PFSK-1 (cell line): ENCODE measurements around the gene NTM.

Experiments used
- POLR2AphosphoS5 ChIP-seq: IDR thresholded peaks from 2 replicates; pipeline ENCODE4 v1.6.1; 2012; ENCODE audit warnings: low read depth, mild to moderate bottlenecking, control low read depth, low read length, moderate library complexity
- REST ChIP-seq, 2 experiments: IDR thresholded peaks; 2 replicates each; pipeline versions ENCODE4 v1.6.1 to v1.8.0; 2011 to 2012; ENCODE audit warnings: low read depth in 2 of 2, low read length in 2 of 2, control low read depth in 1 of 2, inconsistent platforms in 1 of 2, mild to moderate bottlenecking in 1 of 2, moderate library complexity in 1 of 2; ENCODE audit not compliant: insufficient read depth in 1 of 2
- SIN3A ChIP-seq: IDR thresholded peaks from 2 replicates; pipeline ENCODE4 v1.6.1; 2012; ENCODE audit warnings: mild to moderate bottlenecking, low read length, moderate library complexity, borderline replicate concordance; ENCODE audit not compliant: insufficient read depth
- TAF1 ChIP-seq: IDR thresholded peaks from 2 replicates; pipeline ENCODE4 v1.6.1; 2012; ENCODE audit warnings: low read length, control low read depth, borderline replicate concordance; ENCODE audit not compliant: insufficient read depth

- TF ChIP-seq REST (IDR thresholded peaks at IDR 0.05; ENCODE audit: insufficient read depth in 1 of 2, low read depth in 2 of 2, low read length in 2 of 2) (no peak), TAF1 (no peak), POLR2AphosphoS5 (no peak), SIN3A (no peak)
Measured at GRCh38 chr11:131762346-131763110, 392.1 kb downstream of the NTM start.
